ENCODE results near the gene VEGFD.

The VEGFD gene, protein sequence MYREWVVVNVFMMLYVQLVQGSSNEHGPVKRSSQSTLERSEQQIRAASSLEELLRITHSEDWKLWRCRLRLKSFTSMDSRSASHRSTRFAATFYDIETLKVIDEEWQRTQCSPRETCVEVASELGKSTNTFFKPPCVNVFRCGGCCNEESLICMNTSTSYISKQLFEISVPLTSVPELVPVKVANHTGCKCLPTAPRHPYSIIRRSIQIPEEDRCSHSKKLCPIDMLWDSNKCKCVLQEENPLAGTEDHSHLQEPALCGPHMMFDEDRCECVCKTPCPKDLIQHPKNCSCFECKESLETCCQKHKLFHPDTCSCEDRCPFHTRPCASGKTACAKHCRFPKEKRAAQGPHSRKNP

DNA sequence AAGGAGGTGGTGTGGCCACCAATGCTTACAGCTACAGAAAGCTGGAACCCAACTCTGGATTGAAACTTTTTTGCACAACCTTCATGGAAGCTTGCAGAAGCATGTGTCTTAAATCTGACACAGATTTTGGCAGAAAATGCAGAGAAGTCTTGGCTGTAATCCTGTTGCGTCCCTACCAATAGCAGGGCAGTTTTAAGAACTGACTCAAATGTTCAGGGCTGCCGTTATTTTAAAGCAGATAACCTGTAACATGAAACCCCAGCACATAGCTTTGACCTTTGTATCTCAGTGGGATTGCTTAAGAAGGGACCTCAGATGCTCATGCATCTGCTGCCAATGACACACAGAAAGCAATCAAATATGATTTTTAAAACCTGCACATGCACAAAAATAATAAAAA lies at the start of gene VEGFD:
Gene VEGFD, minus strand, starts transcription at position 110 of the 400 bp plus-strand sequence. CDS start 467 bp downstream, outside the sequence.
- DNase-seq (ENCODE audit: low read depth in 2 of 2), result peak; percentile 48 to 76
- H3K4me3 ChIP-seq (replicated peaks in 1 of 2; ENCODE audit: low read depth in 2 of 2, low read length in 2 of 2), result no peak within 1 kb of the TSS
- TF ChIP-seq, protein P1, sequence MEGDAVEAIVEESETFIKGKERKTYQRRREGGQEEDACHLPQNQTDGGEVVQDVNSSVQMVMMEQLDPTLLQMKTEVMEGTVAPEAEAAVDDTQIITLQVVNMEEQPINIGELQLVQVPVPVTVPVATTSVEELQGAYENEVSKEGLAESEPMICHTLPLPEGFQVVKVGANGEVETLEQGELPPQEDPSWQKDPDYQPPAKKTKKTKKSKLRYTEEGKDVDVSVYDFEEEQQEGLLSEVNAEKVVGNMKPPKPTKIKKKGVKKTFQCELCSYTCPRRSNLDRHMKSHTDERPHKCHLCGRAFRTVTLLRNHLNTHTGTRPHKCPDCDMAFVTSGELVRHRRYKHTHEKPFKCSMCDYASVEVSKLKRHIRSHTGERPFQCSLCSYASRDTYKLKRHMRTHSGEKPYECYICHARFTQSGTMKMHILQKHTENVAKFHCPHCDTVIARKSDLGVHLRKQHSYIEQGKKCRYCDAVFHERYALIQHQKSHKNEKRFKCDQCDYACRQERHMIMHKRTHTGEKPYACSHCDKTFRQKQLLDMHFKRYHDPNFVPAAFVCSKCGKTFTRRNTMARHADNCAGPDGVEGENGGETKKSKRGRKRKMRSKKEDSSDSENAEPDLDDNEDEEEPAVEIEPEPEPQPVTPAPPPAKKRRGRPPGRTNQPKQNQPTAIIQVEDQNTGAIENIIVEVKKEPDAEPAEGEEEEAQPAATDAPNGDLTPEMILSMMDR (IDR thresholded peaks at IDR 0.05; ENCODE audit: low read depth, low read length), result no peak

DNA sequence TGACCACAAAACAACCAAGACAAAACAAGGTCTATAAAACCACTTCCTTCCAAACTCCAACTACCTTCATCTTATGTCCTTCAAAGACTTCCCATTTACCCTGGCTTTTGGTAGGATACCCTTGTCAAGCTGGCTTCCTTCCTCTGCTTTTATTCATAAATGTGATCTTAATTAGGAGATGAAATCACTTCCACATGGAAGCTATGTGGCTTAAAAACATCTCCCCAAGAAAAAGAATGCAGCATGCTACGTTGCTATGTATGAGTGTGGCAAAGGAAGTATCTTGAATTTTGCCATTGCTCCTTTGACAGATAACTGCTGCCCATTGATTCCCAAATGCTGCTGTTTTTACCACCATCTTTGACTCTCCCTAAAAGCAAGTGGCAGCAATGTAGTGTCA lies 46.4 kb upstream of the VEGFD start:
- no peak overlapping the region for H3K4me3 ChIP-seq (replicated peaks in 1 of 2; ENCODE audit: low read depth in 2 of 2, low read length in 2 of 2)
- no peak for DNase-seq (ENCODE audit: low read depth in 2 of 2)
- TF ChIP-seq, protein P1 (IDR thresholded peaks at IDR 0.05; ENCODE audit: low read depth, low read length), result no peak

DNA sequence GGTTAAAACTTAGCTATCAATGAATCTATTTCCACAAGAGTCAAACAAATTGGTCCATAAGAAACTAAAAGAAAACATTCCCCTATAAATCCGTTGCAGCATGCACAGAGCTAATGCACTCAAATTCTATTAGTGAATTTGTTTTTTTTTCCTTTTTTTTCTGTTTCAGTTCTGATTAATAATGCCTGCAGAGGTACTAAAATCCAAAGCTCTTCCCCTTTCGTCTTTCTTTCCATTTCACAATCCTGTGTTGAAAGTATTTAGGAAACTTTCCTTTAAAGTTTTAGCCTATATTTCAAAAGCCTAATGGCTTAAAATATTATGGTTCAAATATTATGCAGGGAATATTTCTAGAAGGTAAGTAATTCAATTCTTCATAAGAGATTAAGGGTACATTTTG lies 45.9 kb upstream of the VEGFD start:
- DNase-seq (ENCODE audit: low read depth in 2 of 2), result no peak

DNA sequence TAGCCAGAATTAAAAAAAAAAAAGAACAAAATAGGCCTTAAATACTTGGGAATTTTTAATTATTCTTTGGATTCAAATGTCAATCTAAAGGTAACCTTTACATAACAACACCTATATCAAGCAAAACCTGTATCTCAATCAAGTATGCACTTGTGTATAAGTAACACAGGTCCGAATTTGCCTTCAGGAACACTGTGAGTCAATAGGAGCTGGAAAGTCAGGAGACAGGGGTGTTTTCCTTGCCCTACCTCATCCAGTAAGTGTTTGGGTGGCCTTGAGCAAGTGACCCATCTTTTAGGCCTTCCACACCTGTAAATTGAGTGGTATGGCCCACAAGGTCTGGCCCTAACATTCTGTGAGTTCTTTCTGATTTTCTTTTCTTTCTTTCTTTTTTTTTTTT lies 40.8 kb upstream of the VEGFD start:
- TF ChIP-seq, protein P1 (IDR thresholded peaks at IDR 0.05; ENCODE audit: low read depth, low read length), result no peak
- no peak overlapping the region for H3K4me3 ChIP-seq (replicated peaks in 1 of 2; ENCODE audit: low read depth in 2 of 2, low read length in 2 of 2)
- DNase-seq (ENCODE audit: low read depth in 2 of 2), result no peak

More for the DNA sequence above, 45.9 kb upstream of the VEGFD start:
- no peak overlapping the region for H3K4me3 ChIP-seq (replicated peaks in 1 of 2; ENCODE audit: low read depth in 2 of 2, low read length in 2 of 2)
- TF ChIP-seq, protein P1 (IDR thresholded peaks at IDR 0.05; ENCODE audit: low read depth, low read length), result no peak

DNA sequence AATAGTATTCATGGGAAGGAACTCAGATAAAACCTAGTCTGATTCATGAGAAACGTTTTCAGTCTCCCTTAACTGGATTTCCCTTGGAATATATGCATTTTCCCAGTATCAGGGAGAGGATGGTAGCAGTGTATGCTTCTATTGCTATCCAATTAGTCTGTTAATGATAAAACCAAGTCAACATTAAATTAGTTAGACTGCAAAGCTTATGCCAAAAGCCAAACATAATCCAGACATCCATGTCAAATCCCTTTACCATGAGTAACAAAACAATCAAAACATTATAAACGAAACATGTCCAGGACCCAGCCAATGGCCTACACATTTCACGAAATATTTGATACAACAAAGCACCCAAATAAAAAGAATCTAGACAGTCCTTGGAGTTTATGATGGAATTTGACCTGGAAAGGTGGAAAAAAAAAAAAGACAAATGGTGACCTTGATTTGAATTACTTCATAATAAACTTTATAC lies 34.5 kb upstream of the VEGFD start:
- no peak overlapping the region for H3K4me3 ChIP-seq (replicated peaks in 1 of 2; ENCODE audit: low read depth in 2 of 2, low read length in 2 of 2)
- TF ChIP-seq, protein P1 (IDR thresholded peaks at IDR 0.05; ENCODE audit: low read depth, low read length), result no peak
- no peak for DNase-seq (ENCODE audit: low read depth in 2 of 2)

DNA sequence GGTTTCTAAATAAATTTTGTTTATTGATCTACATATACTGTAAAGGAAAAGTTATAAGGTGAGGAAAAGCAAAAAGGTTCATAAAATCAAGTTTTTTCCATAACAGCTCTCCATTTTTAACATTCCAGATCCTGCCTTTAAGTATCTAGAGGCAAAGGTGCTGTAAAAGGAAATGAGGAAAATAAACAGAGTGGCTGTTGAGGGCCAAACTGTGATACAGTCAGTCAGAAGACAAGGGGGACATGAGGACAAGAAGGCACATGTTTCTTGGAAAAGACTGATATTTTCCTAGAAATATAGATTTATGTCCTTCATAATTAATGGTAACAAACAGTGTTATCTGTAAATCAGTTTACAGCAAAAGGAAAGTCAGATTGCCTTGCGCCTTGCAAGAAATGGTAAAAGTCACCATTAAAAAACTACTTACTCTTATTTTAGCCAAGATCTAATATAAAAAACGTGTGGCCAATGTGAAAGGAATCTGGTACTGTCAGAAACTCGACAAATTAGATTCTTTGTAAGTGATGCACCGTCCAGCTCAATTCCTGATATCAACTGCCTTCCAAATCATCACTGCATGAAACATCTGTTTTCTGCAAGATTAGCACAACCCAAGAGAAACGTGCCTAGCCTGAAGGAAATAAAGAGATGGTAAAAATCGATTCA lies 34.0 kb upstream of the VEGFD start:
- H3K4me3 ChIP-seq (replicated peaks in 1 of 2; ENCODE audit: low read depth in 2 of 2, low read length in 2 of 2), result no peak overlapping the region
- DNase-seq (ENCODE audit: low read depth in 2 of 2), result peak; percentile 15 to 27
- TF ChIP-seq, protein P1 (IDR thresholded peaks at IDR 0.05; ENCODE audit: low read depth, low read length), result no peak

Measured in cardiac fibroblast (primary cell).